ENCODE results near the gene SMAD2. TPM values are rescaled to one million over a fixed set of nuclear protein-coding genes. Genes with fewer than 3 reads are reported as not detected.

The SMAD2 gene
- total RNA-seq, 2 experiments from 2014 or later = 80.4 to 83.0 TPM

GRCh38 chr18:47928466-47928865 lies 2.0 kb downstream of the SMAD2 start:
- DNase-seq = peak in 5 of 14 experiments; percentile 7 to 37 (median 23)
- no peak for TF ChIP-seq CTCF (IDR thresholded peaks at IDR 0.05)
- Mint-ChIP-seq H3K4me1 (ENCODE audit: low read depth) (peaks cover 64% of the 10 kb centered on the region), H3K4me3 (peak overlapping the region; percentile 96), H3K27me3 (no peaks in the 10 kb centered on the region), H3K27ac (peak overlapping the region; percentile 94), H3K36me3 (ENCODE audit: low read depth) (peaks cover 13% of the 10 kb centered on the region), H3K9me3 (no peaks in the 10 kb centered on the region)
- Histone ChIP-seq H3K27me3 (ENCODE audit: control insufficient read depth in 1 of 2, insufficient read depth in 2 of 2, low read length in 2 of 2) (no peaks in the 10 kb centered on the region), H3K4me3 (ENCODE audit: low read length) (peak overlapping the region; percentile 62), H3K9me3 (ENCODE audit: control insufficient read depth in 1 of 2, insufficient read depth in 1 of 2, low read length in 2 of 2) (no peaks in the 10 kb centered on the region), H3K36me3 (ENCODE audit: insufficient read depth, low read length) (no peaks in the 10 kb centered on the region), H3K4me1 (ENCODE audit: insufficient read depth, low read length) (peaks cover 30% of the 10 kb centered on the region), H3K27ac (ENCODE audit: low read depth in 1 of 2, low read length in 2 of 2) (no peak overlapping the region)
- intact Hi-C loops (cut with DNase I, micrococcal nuclease) = loop anchor here in 1 of 2 experiments (2.0 to 5.0 kb wide), 2 partner anchors 28 to 46 kb away; no protein-coding TSS in a partner anchor
- CTCF ChIA-PET = interaction anchor here (1.0 to 1.4 kb wide), 3 partner anchors 18 to 180 kb away, joined by 3 to 4 read pairs (median 3); no protein-coding TSS in a partner anchor
- POLR2A ChIA-PET = interaction anchor here (0.6 to 2.2 kb wide), 3 partner anchors 8 to 29 kb away, joined by 3 to 8 read pairs (median 4); no protein-coding TSS in a partner anchor
- no peak for ATAC-seq (ENCODE audit: poor library complexity)

- DNase-seq (no peak), ATAC-seq (ENCODE audit: poor library complexity) (no peak)
- Histone ChIP-seq H3K36me3 (ENCODE audit: insufficient read depth, low read length) (no peaks in the 10 kb centered on the region), H3K27me3 (ENCODE audit: control insufficient read depth in 1 of 2, insufficient read depth in 2 of 2, low read length in 2 of 2) (no peaks in the 10 kb centered on the region), H3K4me3 (ENCODE audit: low read length) (no peak overlapping the region), H3K4me1 (ENCODE audit: insufficient read depth, low read length) (peaks cover 28% of the 10 kb centered on the region), H3K27ac (ENCODE audit: low read depth in 1 of 2, low read length in 2 of 2) (no peak overlapping the region), H3K9me3 (ENCODE audit: control insufficient read depth in 1 of 2, insufficient read depth in 1 of 2, low read length in 2 of 2) (no peaks in the 10 kb centered on the region)
- H3K4me3 Mint-ChIP-seq = peak overlapping the region; percentile 49
- no peaks in the 10 kb centered on the region for H3K9me3 Mint-ChIP-seq
- peaks cover 13% of the 10 kb centered on the region for H3K36me3 Mint-ChIP-seq (ENCODE audit: low read depth)
- CTCF ChIA-PET = interaction anchor here (1.4 kb wide), 1 partner anchor 50 kb away, joined by 3 read pairs; no protein-coding TSS in a partner anchor
- H3K27ac Mint-ChIP-seq = peak overlapping the region; percentile 78
- no peaks in the 10 kb centered on the region for H3K27me3 Mint-ChIP-seq
- H3K4me1 Mint-ChIP-seq (ENCODE audit: low read depth) = peaks cover 75% of the 10 kb centered on the region
- POLR2A ChIA-PET = interaction anchor here (1.4 kb wide), 1 partner anchor 25 kb away, joined by 3 read pairs; no protein-coding TSS in a partner anchor
- intact Hi-C loops (cut with DNase I, micrococcal nuclease) = loop anchor here in 1 of 2 experiments (5.0 kb wide), 1 partner anchor 44 kb away; no protein-coding TSS in a partner anchor
- no peak for TF ChIP-seq CTCF (IDR thresholded peaks at IDR 0.05)
Measured at GRCh38 chr18:47926101-47926850, 4.2 kb downstream of the SMAD2 start.

GRCh38 chr18:47919916-47920315 lies 10.5 kb downstream of the SMAD2 start:
- Mint-ChIP-seq H3K27ac (peak overlapping the region; percentile 66), H3K9me3 (no peaks in the 10 kb centered on the region), H3K4me3 (no peak overlapping the region), H3K36me3 (ENCODE audit: low read depth) (peaks cover 20% of the 10 kb centered on the region), H3K27me3 (no peaks in the 10 kb centered on the region), H3K4me1 (ENCODE audit: low read depth) (peaks cover 87% of the 10 kb centered on the region)
- ChIA-PET CTCF (interaction anchor here (0.7 kb wide), 1 partner anchor 48 kb away, joined by 3 read pairs; no protein-coding TSS in a partner anchor), POLR2A (no interaction called here)
- intact Hi-C loops (cut with DNase I, micrococcal nuclease) = loop anchor here in 1 of 2 experiments (5.0 kb wide), 1 partner anchor 33 kb away; no protein-coding TSS in a partner anchor
- Histone ChIP-seq H3K27me3 (ENCODE audit: control insufficient read depth in 1 of 2, insufficient read depth in 2 of 2, low read length in 2 of 2) (no peaks in the 10 kb centered on the region), H3K27ac (ENCODE audit: low read depth in 1 of 2, low read length in 2 of 2) (no peak overlapping the region), H3K36me3 (ENCODE audit: insufficient read depth, low read length) (no peaks in the 10 kb centered on the region), H3K4me3 (ENCODE audit: low read length) (no peak overlapping the region), H3K9me3 (ENCODE audit: control insufficient read depth in 1 of 2, insufficient read depth in 1 of 2, low read length in 2 of 2) (no peaks in the 10 kb centered on the region), H3K4me1 (ENCODE audit: insufficient read depth, low read length) (peaks cover 34% of the 10 kb centered on the region)
- DNase-seq (no peak), ATAC-seq (ENCODE audit: poor library complexity) (no peak)
- no peak for TF ChIP-seq CTCF (IDR thresholded peaks at IDR 0.05)
